ENCODE results near the gene GNB1L.

Gene GNB1L

DNA sequence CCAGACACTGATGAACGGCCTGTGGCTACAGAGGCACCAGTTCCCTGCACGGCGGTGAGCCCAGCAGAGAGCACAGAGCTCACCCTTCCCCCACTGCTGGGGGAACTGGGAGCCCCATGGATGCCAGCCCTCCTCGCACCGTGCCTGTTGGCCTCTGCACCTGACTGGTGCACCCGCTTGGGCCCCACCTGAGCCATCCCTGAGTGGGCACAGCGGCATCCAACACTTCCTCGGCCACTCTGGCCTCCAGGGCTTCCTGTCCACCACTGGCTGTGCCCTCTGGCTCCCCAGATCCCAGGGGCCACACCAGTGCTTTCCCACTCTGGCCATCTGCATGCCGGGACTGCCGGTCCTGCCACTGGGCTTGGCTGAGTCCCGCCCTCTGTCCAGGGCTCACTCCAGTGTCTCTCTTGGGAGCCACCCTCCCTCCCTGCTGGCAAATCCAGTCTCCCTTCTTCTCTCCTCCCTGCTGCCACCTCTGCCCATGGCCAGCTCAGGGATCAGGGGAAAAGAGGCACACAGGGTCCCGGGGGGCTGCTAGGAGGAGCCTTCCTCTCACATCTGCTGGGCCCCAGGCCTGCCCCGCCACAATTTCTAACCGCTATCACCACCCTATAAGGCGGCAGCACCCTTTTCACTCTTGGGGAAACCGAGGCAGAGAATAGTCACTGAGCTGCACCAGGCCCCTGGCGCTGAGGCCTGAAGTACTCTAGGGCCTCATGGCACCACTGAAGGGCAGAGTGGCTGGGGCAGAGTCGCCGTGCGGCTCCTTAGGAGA, 33.0 kb downstream of the GNB1L start:
- Mint-ChIP-seq H3K9me3 (no peaks in the 10 kb centered on the region), H3K4me1 (peaks cover 11% of the 10 kb centered on the region), H3K4me3 (no peak overlapping the region), H3K27ac (no peak overlapping the region), H3K36me3 (no peaks in the 10 kb centered on the region)
- no peak for ATAC-seq
- no peak for DNase-seq (ENCODE audit: low spot score in 2 of 2)

DNA sequence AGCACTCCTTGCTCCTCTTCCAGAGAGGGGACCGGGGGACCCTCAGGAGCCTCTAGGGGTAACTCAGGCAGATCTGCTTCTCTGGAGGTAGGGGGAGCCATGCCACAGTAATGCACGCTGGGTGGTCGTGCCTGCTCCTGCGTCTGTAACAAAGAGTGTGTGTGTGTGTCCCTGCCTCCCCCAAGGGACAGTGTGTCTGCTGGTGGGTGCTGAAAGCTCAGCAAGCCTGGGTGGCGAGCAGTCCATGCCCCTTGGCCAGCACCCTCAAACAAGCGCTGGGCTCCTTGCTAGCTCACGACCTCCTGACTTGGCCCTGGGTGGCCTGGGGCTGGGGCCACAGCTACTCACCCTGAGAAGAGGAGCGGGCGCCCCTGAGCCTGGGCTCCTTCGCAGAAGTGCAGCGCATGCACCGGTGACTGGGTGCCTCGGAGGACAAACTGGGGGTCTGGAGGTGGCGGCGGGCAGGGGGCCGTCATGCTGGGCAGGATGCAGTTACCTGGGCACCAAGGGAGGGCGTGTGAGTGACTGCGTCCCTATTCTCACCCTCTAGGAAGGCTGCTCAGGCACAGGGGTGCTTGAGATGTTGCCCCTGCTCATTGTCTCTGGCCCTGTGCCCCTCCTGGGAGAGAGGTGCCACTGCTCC, 33.7 kb downstream of the GNB1L start:
- ATAC-seq: no peak
- no peak overlapping the region for H3K27ac Mint-ChIP-seq

DNA sequence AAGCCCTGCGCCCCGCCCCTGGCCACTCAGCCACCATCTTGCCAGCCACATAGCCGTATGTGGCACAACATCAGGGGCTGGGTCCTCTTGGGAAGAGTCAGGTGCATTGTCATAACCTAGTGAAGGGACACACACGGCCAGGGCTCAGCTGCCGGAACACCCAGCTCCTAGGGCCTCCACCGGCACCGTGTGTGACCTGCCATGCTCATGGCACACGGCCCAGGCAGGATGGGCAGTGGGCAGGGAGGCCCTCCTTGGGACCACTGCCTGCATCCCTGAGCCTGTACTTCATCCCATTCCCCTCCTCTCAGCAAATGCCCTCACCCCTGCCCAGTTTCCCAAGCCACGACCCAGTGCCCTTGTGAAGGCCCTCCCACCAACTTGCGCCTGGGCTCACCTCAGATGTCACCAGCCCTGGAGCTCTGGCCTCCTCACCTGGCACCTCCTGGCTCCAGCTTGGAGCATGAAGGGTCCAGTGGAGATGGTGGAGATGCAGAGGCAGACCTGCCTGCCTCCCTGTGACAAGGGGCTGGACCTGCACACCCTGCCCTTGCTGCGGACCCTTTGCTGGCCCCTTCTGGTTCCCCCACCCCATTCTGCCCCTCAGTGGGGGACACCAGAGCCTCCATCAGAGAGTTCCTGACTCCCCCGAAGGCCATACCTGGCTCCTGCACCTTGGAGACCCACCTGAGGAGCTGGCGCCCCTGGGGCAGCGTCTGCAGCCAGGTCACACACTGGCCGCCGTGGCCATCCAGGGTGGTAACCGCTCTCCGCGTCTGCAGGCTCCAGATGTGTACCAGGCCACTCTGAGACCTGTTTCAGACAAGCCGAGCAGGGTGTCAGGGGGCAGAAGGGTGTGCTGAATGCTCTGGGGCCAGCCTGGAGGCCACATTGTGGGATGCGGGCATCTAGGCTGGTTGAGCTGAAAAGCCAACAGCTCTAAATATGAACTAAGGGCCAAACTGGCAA, 34.5 kb downstream of the GNB1L start:
- Mint-ChIP-seq H3K27ac (no peak overlapping the region), H3K36me3 (no peaks in the 10 kb centered on the region), H3K4me1 (peaks cover 11% of the 10 kb centered on the region), H3K4me3 (no peak overlapping the region), H3K9me3 (no peaks in the 10 kb centered on the region)
- DNase-seq (ENCODE audit: low spot score in 2 of 2) (no peak), ATAC-seq (no peak)

More for the DNA sequence above, 33.7 kb downstream of the GNB1L start:
- Mint-ChIP-seq H3K4me1 (peaks cover 9% of the 10 kb centered on the region), H3K9me3 (no peaks in the 10 kb centered on the region), H3K4me3 (no peak overlapping the region), H3K36me3 (no peaks in the 10 kb centered on the region)
- no peak for DNase-seq (ENCODE audit: low spot score in 2 of 2)

DNA sequence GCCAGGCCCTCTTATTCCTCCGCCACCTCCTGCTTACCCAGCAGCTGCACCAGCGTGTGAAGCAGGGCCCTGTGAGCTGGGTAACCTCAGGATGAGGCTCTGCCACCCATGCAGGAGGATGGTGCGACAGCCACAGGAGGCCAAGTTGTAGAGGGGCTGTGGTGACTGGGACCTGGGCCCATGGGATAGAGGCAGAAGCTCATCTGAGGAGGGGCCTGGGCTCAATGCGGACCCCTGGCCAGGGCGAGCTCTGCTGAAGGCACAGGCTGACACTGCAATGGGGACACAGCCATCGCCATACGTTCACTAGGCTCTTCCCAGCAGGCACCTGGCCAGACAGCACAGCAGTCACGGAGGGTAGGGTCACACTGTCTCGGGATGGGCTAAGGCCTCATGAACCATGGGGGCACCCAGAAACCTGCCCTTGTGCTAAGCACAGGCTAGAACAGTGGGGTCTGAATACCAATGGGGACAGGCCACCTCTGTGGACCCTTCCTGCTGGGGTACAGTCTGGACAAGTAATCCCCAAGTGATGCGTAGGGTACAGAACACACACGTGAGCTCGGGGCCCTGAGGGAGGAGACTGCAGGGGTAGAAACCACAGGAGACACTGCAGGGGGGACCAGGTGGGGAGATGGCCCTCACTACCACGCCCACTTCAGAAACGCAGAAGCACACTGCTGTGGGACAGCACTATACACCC, 35.3 kb downstream of the GNB1L start:
- H3K4me3 Mint-ChIP-seq: no peak overlapping the region
- DNase-seq (ENCODE audit: low spot score in 2 of 2): no peak
- no peaks in the 10 kb centered on the region for H3K36me3 Mint-ChIP-seq
- no peak overlapping the region for H3K27ac Mint-ChIP-seq
- H3K4me1 Mint-ChIP-seq: peaks cover 11% of the 10 kb centered on the region
- H3K9me3 Mint-ChIP-seq: no peaks in the 10 kb centered on the region
- ATAC-seq: no peak

DNA sequence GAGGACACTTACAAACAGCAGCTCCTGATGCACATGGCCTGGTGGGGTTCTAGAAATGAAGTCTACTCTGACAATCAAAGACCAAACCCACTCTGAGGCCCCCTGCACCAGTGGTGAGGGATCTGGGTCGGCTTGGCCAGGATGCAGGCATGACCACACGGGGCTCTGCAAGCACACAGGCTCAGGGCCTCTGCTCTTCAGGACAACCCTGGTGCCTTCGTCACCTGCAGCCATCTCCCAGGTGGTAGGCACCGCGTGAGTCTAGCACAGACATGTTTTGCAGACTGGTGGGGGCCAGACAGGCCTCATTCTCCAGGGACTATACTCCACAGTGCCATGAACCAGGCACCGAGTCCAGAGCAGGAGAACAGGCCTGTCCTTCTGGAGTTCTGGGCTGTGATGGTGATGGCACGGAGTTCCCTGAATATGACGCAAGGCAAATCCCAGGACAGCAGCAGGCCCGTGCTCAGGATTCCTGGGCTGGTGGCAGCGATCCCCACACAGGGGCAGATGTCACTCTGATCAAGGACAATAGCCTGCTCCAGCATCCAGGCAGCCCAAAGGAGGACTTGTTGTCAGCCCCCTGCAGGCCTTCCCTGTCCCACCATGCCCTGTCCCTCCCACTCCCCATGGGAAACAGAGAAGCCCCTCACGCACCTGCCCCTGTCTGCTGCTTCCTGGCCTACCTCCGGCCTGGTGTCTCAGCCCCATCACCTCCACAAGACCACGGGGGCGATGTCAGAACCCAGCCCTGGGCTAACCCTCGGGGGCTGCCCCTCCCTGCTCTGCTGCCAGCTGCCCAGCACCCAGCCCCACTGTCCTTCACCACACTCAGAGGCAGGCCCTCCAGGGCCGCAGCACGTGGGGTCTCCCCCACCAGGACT, 36.1 kb downstream of the GNB1L start:
- H3K9me3 Mint-ChIP-seq: no peaks in the 10 kb centered on the region
- no peak overlapping the region for H3K4me3 Mint-ChIP-seq
- H3K27ac Mint-ChIP-seq: no peak overlapping the region
- DNase-seq (ENCODE audit: low spot score in 2 of 2): no peak
- H3K4me1 Mint-ChIP-seq: peaks cover 7% of the 10 kb centered on the region
- no peaks in the 10 kb centered on the region for H3K36me3 Mint-ChIP-seq
- no peak for ATAC-seq

DNA sequence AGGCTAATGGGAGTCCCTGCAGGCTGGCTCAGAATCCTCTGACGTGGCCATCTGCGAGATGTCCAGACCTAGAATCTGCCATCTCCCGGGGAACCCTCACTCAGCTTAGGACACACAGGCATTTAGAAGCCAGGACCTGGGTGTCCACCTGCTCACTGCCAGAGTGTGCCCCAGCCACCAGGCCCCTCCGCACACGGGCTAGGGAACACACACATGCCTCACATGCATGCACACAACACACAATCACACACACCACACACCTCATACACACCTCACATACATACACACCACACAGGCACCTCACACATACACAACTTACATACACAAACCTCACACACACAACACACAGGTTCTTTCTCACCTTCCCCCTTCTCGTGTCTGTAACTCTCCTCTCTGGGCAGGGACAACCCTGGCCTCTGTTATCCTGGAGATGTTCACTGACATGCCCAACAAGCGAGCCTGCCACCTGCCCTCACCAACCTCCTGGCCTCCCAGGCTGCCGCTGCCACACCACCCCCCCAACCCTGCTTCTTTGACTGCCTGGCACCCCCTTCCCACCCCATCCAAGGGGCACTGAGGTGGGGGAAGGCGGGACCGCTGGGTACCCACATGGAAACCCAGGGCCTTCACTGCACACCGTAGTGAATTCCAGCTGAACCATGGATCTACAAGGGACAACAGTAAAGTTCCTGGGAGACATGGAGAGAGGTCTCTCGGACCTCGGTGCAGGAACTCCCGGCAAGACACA, 38.1 kb downstream of the GNB1L start:
- no peak for ATAC-seq
- peaks cover 5% of the 10 kb centered on the region for H3K4me1 Mint-ChIP-seq
- H3K36me3 Mint-ChIP-seq: no peaks in the 10 kb centered on the region
- H3K4me3 Mint-ChIP-seq: no peak overlapping the region
- DNase-seq (ENCODE audit: low spot score in 2 of 2): no peak
- peak overlapping the region; percentile 50 for H3K27ac Mint-ChIP-seq
- H3K9me3 Mint-ChIP-seq: no peaks in the 10 kb centered on the region

DNA sequence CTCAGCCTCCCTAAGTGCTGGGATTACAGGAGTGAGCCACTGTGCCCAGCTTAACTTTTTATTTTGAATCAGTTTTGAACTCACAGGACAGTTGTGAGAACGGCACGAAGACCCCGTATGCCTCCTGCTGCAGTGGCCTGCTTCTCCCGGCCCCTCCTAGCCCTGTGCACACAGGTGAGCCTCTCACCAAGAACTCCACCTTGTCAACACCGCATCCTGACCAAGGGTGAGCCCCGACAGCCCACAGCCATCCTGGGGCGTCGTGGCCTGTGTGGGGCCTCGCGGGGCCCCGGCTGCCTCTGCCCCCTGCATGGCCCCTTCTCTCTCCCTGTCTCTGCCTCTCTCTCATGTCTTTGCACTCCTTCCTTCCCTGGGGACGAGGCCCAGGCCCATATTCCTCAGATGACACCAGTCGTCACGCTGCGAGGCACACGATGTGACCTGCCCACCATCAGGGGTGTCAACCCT, 38.8 kb downstream of the GNB1L start:
- H3K36me3 Mint-ChIP-seq: no peaks in the 10 kb centered on the region
- DNase-seq (ENCODE audit: low spot score in 2 of 2) (no peak), ATAC-seq (no peak)
- no peaks in the 10 kb centered on the region for H3K9me3 Mint-ChIP-seq
- H3K27ac Mint-ChIP-seq: peak overlapping the region; percentile 50
- H3K4me3 Mint-ChIP-seq: no peak overlapping the region
- peaks cover 10% of the 10 kb centered on the region for H3K4me1 Mint-ChIP-seq

DNA sequence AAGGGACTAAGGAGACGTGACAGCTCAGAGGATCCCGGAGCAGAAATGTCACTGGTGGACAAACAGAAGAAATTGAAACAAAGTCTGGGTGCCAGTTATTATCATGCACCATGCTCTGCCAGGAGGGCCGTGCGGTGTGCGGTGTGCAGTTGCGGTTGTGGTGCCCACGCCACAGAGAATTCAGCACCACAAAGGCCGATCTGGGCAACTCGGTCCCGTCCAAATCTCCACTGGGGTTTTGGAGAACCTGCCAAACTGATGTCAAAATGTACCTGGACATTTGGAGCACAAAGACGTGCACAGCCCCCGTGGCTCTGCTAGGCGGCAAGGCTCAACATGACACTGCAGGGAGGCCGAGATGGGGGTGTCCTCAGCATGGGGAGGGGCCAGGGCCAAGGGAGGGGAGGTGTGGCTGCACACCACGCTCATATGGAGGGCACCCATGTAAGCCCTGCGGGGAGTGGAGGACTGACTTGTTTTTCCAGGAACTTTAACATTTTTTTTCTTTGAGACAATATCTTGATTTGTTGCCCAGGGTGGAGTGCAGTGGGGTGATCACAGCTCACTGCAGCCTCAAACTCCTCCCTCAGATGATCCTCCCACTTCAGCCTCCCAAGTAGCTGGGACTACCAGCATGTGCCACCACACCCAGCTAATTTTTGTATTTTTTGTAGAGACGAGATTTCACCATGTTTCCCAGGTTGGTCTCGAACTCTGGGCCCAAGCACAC, 39.4 kb downstream of the GNB1L start:
- Mint-ChIP-seq H3K4me1 (peaks cover 15% of the 10 kb centered on the region), H3K27ac (no peak overlapping the region), H3K36me3 (no peaks in the 10 kb centered on the region), H3K9me3 (no peaks in the 10 kb centered on the region), H3K4me3 (no peak overlapping the region)
- DNase-seq (ENCODE audit: low spot score in 2 of 2) (no peak), ATAC-seq (no peak)

DNA sequence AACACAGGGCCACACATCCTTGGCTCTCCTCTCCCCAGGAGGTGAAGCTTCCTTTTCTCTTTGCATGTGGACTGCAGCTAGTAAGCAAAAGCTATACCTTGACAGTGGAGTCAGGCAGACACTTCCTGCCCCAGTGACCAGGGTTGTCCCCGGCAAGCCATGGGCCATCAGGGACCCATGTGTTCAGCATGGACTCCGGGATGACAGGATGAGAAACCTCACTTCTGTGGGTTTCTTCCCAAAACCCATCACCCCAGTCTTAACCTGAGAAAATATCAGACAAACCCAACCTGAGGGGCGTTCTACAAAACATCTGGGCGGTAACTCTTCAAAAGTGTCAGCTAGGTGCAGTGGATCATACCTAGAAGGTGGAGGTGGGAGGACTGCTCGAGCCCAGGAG, 40.2 kb downstream of the GNB1L start:
- no peaks in the 10 kb centered on the region for H3K9me3 Mint-ChIP-seq
- DNase-seq (ENCODE audit: low spot score in 2 of 2) (no peak), ATAC-seq (no peak)
- H3K4me3 Mint-ChIP-seq: no peak overlapping the region
- H3K27ac Mint-ChIP-seq: no peak overlapping the region
- no peaks in the 10 kb centered on the region for H3K36me3 Mint-ChIP-seq
- H3K4me1 Mint-ChIP-seq: peaks cover 15% of the 10 kb centered on the region

DNA sequence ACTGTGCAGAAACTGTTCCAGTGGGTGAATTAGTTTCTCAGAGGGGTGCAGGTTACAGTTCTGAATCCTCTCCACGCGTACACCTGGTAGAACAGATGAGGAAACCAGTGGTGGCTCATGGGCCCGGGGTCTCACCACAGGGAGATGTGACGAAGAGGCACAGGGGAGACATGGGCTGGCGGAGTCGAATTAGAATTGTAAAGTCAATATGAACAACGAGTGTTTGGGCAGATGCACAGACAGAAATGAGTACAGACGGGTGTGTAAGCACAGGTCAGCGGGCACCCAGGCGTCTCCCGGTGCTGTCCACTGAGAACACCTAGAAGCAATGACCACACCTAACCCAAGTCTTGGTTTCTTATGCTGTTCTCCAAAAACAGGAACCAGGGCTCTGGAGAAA, 41.8 kb downstream of the GNB1L start:
- no peak for ATAC-seq
- Mint-ChIP-seq H3K4me1 (peaks cover 15% of the 10 kb centered on the region), H3K9me3 (no peaks in the 10 kb centered on the region), H3K27ac (no peak overlapping the region), H3K4me3 (no peak overlapping the region), H3K36me3 (no peaks in the 10 kb centered on the region)
- no peak for DNase-seq (ENCODE audit: low spot score in 2 of 2)

DNA sequence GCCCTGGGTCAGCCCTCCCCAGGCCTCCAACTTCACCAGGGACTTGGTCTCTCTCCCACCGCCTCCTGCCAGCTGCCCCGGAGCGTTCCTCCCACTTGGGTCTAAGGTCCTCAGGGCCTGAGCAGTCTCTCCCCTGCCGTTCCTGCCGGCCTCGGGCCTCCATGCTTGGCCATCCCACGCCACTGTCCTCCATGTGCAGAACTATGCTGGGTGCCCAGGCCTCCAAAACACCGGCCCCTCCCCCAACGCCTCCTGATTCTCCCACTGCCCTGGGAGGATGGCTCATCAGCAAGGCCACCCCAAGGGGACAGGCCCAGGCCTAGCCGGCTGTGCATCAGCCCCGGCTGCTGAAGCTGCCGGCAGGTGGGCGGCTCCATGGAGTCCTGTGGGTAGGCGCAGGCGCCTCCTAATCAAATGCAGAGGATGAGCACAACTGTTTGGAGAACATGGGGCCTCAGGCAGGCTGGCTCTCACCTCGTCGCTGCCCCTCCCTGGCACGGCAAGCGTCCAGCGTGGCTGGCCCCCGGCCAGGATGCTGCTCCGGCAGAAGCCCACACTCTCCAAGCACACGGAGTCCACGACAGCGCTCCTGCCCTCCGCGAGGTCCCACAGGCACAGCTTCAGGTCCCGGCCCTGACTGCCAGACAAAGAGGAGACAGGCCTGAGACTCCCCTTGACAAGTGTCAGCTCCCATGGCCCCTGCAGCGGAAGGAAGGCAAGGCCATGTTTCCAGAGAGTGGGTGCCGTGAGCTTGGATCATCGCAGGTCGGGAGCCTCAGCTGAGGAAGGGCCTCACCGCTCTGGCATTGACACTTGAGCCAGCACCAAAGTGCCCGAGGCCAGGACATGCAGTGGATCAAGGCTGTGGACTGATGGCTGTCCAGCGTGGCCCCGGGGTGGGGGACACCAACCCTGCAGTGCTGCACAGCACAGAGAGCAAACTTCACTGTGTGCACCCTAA, 42.6 kb downstream of the GNB1L start:
- no peak overlapping the region for H3K4me3 Mint-ChIP-seq
- H3K27ac Mint-ChIP-seq: peak overlapping the region; percentile 43
- peaks cover 15% of the 10 kb centered on the region for H3K4me1 Mint-ChIP-seq
- no peak for ATAC-seq
- no peaks in the 10 kb centered on the region for H3K9me3 Mint-ChIP-seq
- no peak for DNase-seq (ENCODE audit: low spot score in 2 of 2)
- H3K36me3 Mint-ChIP-seq: no peaks in the 10 kb centered on the region

DNA sequence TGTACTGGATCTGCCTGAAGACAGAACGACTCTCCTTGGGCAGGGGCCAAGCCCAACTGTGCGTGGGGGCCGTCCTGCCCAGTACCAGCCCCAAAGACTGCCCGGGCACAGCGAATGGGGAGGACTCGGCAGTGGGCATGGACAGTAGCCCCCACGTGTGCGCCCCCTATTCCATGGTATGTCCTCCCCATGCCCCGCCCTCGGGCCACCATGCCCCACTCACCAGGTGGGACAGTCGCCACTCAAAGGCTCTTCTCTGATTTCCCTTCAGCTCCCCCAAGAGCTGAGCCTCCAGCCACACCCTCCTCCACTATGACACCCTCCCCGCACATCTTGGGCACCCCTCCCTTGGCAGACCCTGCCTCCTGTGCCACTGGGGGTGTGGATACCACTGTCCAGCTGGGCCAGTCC, 43.5 kb downstream of the GNB1L start:
- no peaks in the 10 kb centered on the region for H3K9me3 Mint-ChIP-seq
- H3K36me3 Mint-ChIP-seq: no peaks in the 10 kb centered on the region
- H3K4me1 Mint-ChIP-seq: peaks cover 14% of the 10 kb centered on the region
- no peak for DNase-seq (ENCODE audit: low spot score in 2 of 2)
- H3K4me3 Mint-ChIP-seq: no peak overlapping the region
- ATAC-seq: no peak
- H3K27ac Mint-ChIP-seq: no peak overlapping the region
